C4-2B (cell line): ENCODE data around the gene SPIRE2.

Experiments
- H3K27ac ChIP-seq: fragments of 450-650 bp; 2 replicates; pipeline ENCODE4 v1.5.1; 2017
- ZFX ChIP-seq: fragments of 450-650 bp; IDR thresholded peaks from 2 replicates; pipeline ENCODE4 v1.6.1; 2017
- TF ChIP-seq, protein P1 (sequence below): fragments of 450-650 bp; conservative IDR thresholded peaks from 2 replicates; pipeline ENCODE4 v1.5.1; 2017; ENCODE audit warnings: mild to moderate bottlenecking

Gene SPIRE2

GRCh38 chr16:89860747-89861304 lies 32.6 kb downstream of the SPIRE2 start:
- TF ChIP-seq, protein P1, sequence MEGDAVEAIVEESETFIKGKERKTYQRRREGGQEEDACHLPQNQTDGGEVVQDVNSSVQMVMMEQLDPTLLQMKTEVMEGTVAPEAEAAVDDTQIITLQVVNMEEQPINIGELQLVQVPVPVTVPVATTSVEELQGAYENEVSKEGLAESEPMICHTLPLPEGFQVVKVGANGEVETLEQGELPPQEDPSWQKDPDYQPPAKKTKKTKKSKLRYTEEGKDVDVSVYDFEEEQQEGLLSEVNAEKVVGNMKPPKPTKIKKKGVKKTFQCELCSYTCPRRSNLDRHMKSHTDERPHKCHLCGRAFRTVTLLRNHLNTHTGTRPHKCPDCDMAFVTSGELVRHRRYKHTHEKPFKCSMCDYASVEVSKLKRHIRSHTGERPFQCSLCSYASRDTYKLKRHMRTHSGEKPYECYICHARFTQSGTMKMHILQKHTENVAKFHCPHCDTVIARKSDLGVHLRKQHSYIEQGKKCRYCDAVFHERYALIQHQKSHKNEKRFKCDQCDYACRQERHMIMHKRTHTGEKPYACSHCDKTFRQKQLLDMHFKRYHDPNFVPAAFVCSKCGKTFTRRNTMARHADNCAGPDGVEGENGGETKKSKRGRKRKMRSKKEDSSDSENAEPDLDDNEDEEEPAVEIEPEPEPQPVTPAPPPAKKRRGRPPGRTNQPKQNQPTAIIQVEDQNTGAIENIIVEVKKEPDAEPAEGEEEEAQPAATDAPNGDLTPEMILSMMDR = peak; percentile 98
- no peak for TF ChIP-seq ZFX
- no peak overlapping the region for H3K27ac ChIP-seq

GRCh38 chr16:89861648-89862047 lies 33.4 kb downstream of the SPIRE2 start:
- TF ChIP-seq, protein P1 = no peak
- TF ChIP-seq ZFX = no peak
- H3K27ac ChIP-seq = no peak overlapping the region

- no peak overlapping the region for H3K27ac ChIP-seq
- TF ChIP-seq, protein P1 = no peak
- no peak for TF ChIP-seq ZFX
Observed at GRCh38 chr16:89862732-89863131, 34.5 kb downstream of the SPIRE2 start.

GRCh38 chr16:89863741-89864526 lies 35.7 kb downstream of the SPIRE2 start:
- no peak overlapping the region for H3K27ac ChIP-seq
- TF ChIP-seq ZFX = no peak
- TF ChIP-seq, protein P1 = no peak

DNA sequence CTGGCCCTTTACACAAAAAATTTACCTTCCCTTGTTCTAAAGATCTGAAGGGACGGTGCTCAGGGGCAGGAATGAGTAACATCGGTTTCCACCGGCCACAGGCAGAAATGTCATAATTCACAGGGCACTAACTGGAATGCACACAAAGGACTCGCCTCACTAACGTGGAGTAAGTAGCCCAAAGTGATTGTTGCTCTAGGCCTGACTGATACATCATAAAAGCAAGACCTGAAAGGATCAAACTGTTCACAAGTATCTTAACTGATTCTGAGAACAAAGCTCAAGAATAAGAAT lies 36.2 kb downstream of the SPIRE2 start:
- TF ChIP-seq ZFX = no peak
- TF ChIP-seq, protein P1 = no peak
- no peak overlapping the region for H3K27ac ChIP-seq

GRCh38 chr16:89867918-89868317 lies 39.6 kb downstream of the SPIRE2 start:
- H3K27ac ChIP-seq = no peak overlapping the region
- TF ChIP-seq, protein P1 = no peak
- no peak for TF ChIP-seq ZFX

GRCh38 chr16:89869911-89870310 lies 41.6 kb downstream of the SPIRE2 start:
- no peak for TF ChIP-seq ZFX
- TF ChIP-seq, protein P1 = no peak
- H3K27ac ChIP-seq = no peak overlapping the region
